Prostate gland (tissue), 2 donors: ENCODE results near the gene ARRB1. TPM values are rescaled to one million over a fixed set of nuclear protein-coding genes. Genes with fewer than 3 reads are reported as not detected.

ENCODE experiments used
- DNase-seq: peaks from one replicate; pipeline ENCODE4 v3.0.0-alpha.2; 2019; ENCODE audit warnings: low spot score
- H3K27ac ChIP-seq, 2 donors: fragments of 200-600 bp; sonication (generic); 2 replicates each; pipeline ENCODE4 v1.5.1; 2017 to 2019
- H3K27me3 ChIP-seq: fragments of 200-600 bp; sonication (generic); replicated peaks from 2 replicates; pipeline ENCODE4 v1.5.1; 2019; ENCODE audit not compliant: insufficient read depth
- H3K36me3 ChIP-seq, 2 donors: fragments of 200-600 bp; sonication (generic); 1 replicate in 1 of 2; 2 replicates in 1 of 2; pipeline versions ENCODE4 v1.5.1 to v1.8.1; 2017 to 2019
- H3K4me1 ChIP-seq: fragments of 200-600 bp; sonication (generic); replicated peaks from 2 replicates; pipeline ENCODE4 v1.5.1; 2019
- H3K4me3 ChIP-seq, 2 donors: fragments of 200-600 bp; sonication (generic); 2 replicates each; pipeline ENCODE4 v1.5.1; 2017 to 2019
- H3K9me3 ChIP-seq: fragments of 200-600 bp; sonication (generic); 2 replicates; pipeline ENCODE4 v1.5.1; 2017
- POLR2A ChIP-seq: fragments of 450-650 bp; IDR thresholded peaks from one replicate; pipeline ENCODE4 v1.6.1; 2016; ENCODE audit warnings: antibody characterized with exemption, mild to moderate bottlenecking
- POLR2AphosphoS5 ChIP-seq: sonication (generic); formaldehyde crosslinking; IDR thresholded peaks from one replicate; pipeline ENCODE4 v1.6.1; 2017; ENCODE audit warnings: antibody characterized with exemption
- WGBS: methylation state at CpG from one replicate; pipeline ENCODE4 v1.1.5; 2018; 5-methylcytosine and 5-hydroxymethylcytosine counted together
- intact Hi-C: fragments of 100-400 bp; cut with DNase I; formaldehyde crosslinking; loops from one replicate; pipeline ENCODE4 v1.14.2; 2022
- total RNA-seq, 2 donors: library from RNA; depleted of rRNA; stranded (reverse); fragments of >200 nt; gene quantifications; one replicate each; pipeline ENCODE4 v1.1.0, GENCODE V29; 2016
- TF ChIP-seq, protein P1 (sequence below), 4 experiments: fragments of 200-600 bp in 2 of 4; fragments of 450-650 bp in 2 of 4; sonication (generic) in 2 of 4; IDR thresholded peaks; 1 replicate in 3 of 4; 2 replicates in 1 of 4; pipeline ENCODE4 v1.5.1; 2016 to 2019; ENCODE audit warnings: antibody characterized with exemption in 4 of 4, mild to moderate bottlenecking in 2 of 4, moderate library complexity in 2 of 4

The ARRB1 gene
- total RNA-seq, 2 donors from 2014 or later, result 31.9 to 64.7 TPM

DNA sequence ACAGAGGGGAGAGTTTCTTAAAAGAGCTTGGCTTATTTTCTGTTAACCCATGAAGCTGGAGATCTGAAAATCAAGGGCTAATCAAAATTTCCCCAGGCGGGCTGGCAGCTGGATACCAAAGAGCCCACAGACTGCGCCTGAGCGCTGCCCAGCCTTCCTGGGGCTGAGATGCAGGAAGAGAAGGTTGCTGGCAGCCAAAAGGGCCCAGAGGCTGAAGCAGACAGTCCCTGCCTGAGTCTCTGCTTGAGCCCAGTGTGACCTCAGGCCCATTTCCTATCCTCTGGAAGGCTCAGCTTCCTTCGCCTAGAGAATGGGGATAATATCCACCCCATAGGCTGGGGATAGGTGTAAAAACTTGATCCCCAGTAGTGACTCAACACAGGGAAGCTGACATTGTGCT, 49.1 kb downstream of the ARRB1 start:
- Histone ChIP-seq H3K4me3 (no peak overlapping the region), H3K27ac (peak overlapping the region in 1 of 2 donors; percentile 1), H3K4me1 (no peaks in the 10 kb centered on the region), H3K36me3 (no peaks in the 10 kb centered on the region), H3K9me3 (no peaks in the 10 kb centered on the region), H3K27me3 (no peaks in the 10 kb centered on the region)
- intact Hi-C loops, result no loop called here
- no peak for TF ChIP-seq POLR2A
- no peak for TF ChIP-seq POLR2AphosphoS5
- TF ChIP-seq, protein P1, sequence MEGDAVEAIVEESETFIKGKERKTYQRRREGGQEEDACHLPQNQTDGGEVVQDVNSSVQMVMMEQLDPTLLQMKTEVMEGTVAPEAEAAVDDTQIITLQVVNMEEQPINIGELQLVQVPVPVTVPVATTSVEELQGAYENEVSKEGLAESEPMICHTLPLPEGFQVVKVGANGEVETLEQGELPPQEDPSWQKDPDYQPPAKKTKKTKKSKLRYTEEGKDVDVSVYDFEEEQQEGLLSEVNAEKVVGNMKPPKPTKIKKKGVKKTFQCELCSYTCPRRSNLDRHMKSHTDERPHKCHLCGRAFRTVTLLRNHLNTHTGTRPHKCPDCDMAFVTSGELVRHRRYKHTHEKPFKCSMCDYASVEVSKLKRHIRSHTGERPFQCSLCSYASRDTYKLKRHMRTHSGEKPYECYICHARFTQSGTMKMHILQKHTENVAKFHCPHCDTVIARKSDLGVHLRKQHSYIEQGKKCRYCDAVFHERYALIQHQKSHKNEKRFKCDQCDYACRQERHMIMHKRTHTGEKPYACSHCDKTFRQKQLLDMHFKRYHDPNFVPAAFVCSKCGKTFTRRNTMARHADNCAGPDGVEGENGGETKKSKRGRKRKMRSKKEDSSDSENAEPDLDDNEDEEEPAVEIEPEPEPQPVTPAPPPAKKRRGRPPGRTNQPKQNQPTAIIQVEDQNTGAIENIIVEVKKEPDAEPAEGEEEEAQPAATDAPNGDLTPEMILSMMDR (IDR thresholded peaks at IDR 0.05), result no peak
- 75% methylated on average over 4 of the region's 4 CpGs for WGBS
- no peak for DNase-seq

DNA sequence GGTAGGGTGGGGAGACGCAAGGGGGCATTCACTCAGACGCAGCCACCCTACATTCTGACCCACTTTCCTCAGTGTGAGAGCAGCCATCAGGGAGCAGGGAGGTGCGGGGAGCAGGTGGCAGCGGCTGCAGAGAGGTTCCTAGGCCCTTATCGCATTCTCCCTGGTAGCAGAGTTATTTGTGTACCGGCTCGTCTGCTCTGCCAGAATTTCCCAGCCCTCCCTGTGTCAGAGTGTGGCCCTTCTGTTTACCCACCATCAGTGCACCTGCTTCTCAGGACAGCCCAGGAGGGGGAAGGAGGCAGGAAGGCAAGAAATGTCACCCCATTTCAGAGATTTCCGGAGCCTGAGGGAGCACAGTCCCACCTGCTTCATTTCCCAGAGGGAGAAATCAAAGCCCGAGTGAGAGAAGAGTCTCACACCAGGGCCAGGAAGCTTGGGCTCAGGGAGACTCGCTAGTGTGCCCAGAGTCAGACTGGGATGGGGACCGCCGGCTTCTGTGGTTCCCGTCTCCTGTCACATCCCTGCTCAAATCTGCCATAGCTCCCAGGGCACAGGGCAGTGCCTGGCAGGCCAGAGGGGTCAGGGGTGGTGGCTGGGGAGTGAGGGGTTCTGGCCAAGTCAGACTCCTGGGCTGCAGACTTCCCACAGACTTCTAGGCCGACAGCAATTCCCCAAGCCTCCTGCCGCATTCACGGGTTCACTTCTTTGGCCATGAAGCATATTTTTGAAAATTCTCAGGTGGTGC, 49.7 kb downstream of the ARRB1 start:
- no peaks in the 10 kb centered on the region for H3K4me1 ChIP-seq
- no peak overlapping the region for H3K4me3 ChIP-seq
- H3K27ac ChIP-seq, result peak overlapping the region; percentile 1 to 2
- H3K9me3 ChIP-seq, result no peaks in the 10 kb centered on the region
- peak; percentile 26 for DNase-seq
- intact Hi-C loops, result no loop called here
- no peaks in the 10 kb centered on the region for H3K36me3 ChIP-seq
- WGBS, result 56% methylated on average over 16 of the region's 16 CpGs
- TF ChIP-seq POLR2AphosphoS5, result peak; percentile 31
- TF ChIP-seq POLR2A, result no peak
- no peaks in the 10 kb centered on the region for H3K27me3 ChIP-seq

DNA sequence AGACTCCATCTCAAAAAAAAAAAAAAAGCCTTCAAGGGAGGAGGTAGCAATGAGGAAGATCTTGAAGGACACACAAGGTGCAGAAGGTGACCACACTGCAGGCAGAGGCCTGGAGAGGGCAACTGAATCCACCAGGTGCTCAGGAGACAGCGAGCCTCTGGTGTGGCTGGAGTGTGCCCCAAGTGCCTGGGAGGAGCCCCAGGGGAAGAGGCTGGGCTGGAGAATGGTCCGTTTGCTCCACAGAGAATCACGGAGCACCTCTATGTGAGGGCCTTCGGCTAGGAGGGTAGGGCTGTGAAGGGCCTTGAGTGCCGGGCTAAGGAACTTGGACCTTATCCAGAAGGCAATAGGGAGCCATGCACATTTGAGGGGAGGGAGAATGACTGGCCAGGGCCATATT, 50.3 kb downstream of the ARRB1 start:
- intact Hi-C loops, result no loop called here
- WGBS, result 76% methylated on average over 5 of the region's 5 CpGs
- Histone ChIP-seq H3K27me3 (no peaks in the 10 kb centered on the region), H3K27ac (peak overlapping the region in 1 of 2 donors; percentile 2), H3K4me3 (no peak overlapping the region), H3K36me3 (no peaks in the 10 kb centered on the region), H3K9me3 (no peaks in the 10 kb centered on the region), H3K4me1 (no peaks in the 10 kb centered on the region)
- TF ChIP-seq POLR2AphosphoS5 (no peak), POLR2A (no peak)
- TF ChIP-seq, protein P1 (IDR thresholded peaks at IDR 0.05), result no peak
- no peak for DNase-seq

DNA sequence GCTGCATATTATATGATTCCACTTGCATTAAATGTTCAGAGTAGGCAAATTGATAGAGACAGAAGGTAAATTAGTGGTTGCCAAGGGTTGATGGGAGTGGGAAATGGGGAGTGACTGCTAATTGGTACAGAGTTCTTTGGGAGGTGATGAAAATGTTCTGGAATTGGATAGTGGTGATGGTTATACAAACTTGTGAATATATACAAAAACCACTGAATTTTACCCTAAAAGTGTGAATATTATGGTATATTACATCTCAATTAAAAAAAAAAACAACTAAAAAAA, 52.5 kb downstream of the ARRB1 start:
- TF ChIP-seq, protein P1 (IDR thresholded peaks at IDR 0.05), result no peak
- TF ChIP-seq POLR2A (no peak), POLR2AphosphoS5 (no peak)
- intact Hi-C loops, result no loop called here

DNA sequence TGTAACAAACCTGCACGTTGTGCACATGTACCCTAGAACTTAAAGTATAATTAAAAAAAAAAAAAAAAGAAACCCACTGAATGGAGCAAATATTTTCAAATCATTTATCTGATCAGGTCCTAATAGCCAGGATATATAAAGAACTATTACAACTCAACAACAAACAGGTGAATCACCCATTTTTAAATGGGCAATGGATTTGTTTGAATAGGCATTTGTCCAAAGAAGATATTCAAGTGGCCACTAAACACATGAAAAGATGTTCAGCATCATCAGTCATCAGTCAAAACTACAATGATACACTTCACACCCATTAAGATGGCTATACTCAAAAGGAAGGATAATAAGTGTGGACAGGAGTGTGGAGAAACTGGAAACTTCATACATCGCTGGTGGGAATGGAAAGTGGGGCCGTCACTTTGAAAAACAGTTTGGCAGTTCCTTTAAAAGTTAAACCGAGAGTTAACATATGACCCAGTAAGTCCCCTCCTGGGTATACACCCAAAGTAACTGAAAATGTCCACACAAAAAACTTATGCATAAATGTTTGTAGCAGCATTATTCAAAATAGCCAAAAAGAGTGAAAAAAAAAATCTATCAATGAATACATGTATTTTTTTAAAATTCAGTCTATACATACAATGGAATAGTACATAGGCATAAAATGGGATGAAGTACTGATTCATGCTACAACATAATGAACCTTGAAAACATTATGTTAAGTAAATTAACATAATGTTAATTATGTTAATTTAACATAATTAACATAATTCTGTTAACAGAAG, 53.1 kb downstream of the ARRB1 start:
- no peak overlapping the region for H3K27ac ChIP-seq
- no peak overlapping the region for H3K4me3 ChIP-seq
- intact Hi-C loops, result no loop called here
- H3K36me3 ChIP-seq, result no peaks in the 10 kb centered on the region
- DNase-seq, result no peak
- no peaks in the 10 kb centered on the region for H3K9me3 ChIP-seq
- H3K27me3 ChIP-seq, result no peaks in the 10 kb centered on the region
- no peaks in the 10 kb centered on the region for H3K4me1 ChIP-seq
- 62% methylated on average over 4 of the region's 4 CpGs for WGBS
- TF ChIP-seq POLR2AphosphoS5 (no peak), POLR2A (no peak)
- TF ChIP-seq, protein P1 (IDR thresholded peaks at IDR 0.05), result no peak

More for the DNA sequence above, 52.5 kb downstream of the ARRB1 start:
- DNase-seq, result no peak
- Histone ChIP-seq H3K27ac (no peak overlapping the region), H3K4me1 (no peaks in the 10 kb centered on the region), H3K36me3 (no peaks in the 10 kb centered on the region), H3K9me3 (no peaks in the 10 kb centered on the region), H3K4me3 (no peak overlapping the region), H3K27me3 (no peaks in the 10 kb centered on the region)
